ENCODE results near the gene NTM. TPM values are rescaled to one million over a fixed set of nuclear protein-coding genes. Genes with fewer than 3 reads are reported as not detected.

NTM gene
- polyA plus RNA-seq, 2 donors, result 0.24 to 1.1 TPM

DNA sequence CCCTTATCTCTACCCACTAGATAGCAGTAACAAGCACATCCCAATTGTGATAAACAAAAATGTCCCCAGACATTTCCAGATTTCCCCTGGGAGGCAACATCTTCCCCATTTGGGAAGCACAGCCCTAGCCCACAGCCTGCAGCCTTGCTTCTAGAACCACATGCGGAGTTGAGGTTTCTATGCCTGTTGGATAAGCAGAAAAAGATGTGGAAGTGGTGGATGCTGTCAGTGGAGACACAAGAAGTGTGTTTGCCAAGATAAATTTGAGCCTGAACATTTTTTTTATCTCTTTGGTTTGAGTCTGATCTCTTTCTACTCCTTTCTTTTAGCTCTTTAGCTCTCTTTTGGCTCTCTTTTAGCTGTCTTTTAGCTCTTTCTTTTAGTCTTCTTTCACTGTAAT is 884.5 kb downstream of the NTM start:
- no peaks in the 10 kb centered on the region for H3K4me1 ChIP-seq (ENCODE audit: control insufficient read depth in 2 of 2, insufficient read depth in 2 of 2, low read length in 1 of 2)
- H3K27ac ChIP-seq (ENCODE audit: low read depth in 2 of 2, low read length in 1 of 2), result no peak overlapping the region
- no peaks in the 10 kb centered on the region for H3K27me3 ChIP-seq (ENCODE audit: control insufficient read depth in 1 of 2, insufficient read depth in 2 of 2, low read length in 2 of 2)
- H3K4me3 ChIP-seq (ENCODE audit: low read depth in 1 of 2, low read length in 2 of 2), result no peak overlapping the region
- H3K36me3 ChIP-seq (ENCODE audit: control insufficient read depth in 2 of 2, insufficient read depth in 2 of 2, low read length in 1 of 2), result no peaks in the 10 kb centered on the region
- H3K9me3 ChIP-seq (ENCODE audit: control insufficient read depth in 2 of 2, insufficient read depth in 1 of 2, low read depth in 1 of 2, low read length in 1 of 2), result peaks cover 0 to 2% of the 10 kb centered on the region in 2 donors
- WGBS, 2 donors, result 88 to 99% methylated on average over 1 of the region's 1 CpG

DNA sequence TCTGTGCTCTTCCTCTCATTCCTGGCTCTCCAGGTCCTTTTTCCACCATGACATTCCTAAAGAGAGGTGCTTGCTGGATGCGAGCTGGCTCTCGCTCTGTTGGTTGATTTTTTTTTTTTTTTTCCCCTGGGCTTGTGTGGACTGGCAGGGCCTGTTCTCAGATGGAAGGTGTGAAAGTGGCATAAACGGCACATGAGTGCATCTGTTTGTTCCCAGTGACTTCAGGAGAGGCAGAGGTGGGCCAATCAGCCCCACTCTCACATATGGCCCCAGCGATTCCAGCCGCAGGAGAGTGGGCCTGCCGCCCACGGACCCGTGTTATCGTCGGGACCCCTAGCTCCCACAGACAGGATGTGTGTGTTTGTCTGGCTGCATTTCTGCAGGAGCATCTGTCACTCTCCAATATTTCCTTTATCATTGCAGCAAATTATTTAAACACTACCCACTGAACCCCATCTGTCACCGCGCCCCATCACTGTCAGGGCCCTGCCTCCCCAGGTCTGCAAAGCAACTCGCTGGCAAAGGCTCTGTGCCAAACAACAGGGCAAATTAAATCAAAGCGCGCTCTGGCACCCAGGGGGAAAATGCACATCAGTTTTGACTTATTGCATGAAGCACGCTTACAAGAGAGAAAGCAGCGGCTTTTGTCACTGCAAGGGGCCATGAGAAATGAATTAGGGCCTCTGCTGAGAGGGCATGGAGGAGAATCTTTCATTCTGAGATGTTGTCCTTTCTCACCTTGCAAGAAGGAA is 886.3 kb downstream of the NTM start:
- Histone ChIP-seq H3K4me3 (ENCODE audit: low read depth in 1 of 2, low read length in 2 of 2) (no peak overlapping the region), H3K27ac (ENCODE audit: low read depth in 2 of 2, low read length in 1 of 2) (no peak overlapping the region), H3K9me3 (ENCODE audit: control insufficient read depth in 2 of 2, insufficient read depth in 1 of 2, low read depth in 1 of 2, low read length in 1 of 2) (peaks cover 0 to 2% of the 10 kb centered on the region in 2 donors), H3K27me3 (ENCODE audit: control insufficient read depth in 1 of 2, insufficient read depth in 2 of 2, low read length in 2 of 2) (no peaks in the 10 kb centered on the region), H3K4me1 (ENCODE audit: control insufficient read depth in 2 of 2, insufficient read depth in 2 of 2, low read length in 1 of 2) (no peaks in the 10 kb centered on the region), H3K36me3 (ENCODE audit: control insufficient read depth in 2 of 2, insufficient read depth in 2 of 2, low read length in 1 of 2) (no peaks in the 10 kb centered on the region)
- 83 to 84% methylated on average over 17 of the region's 17 CpGs for WGBS, 2 donors

DNA sequence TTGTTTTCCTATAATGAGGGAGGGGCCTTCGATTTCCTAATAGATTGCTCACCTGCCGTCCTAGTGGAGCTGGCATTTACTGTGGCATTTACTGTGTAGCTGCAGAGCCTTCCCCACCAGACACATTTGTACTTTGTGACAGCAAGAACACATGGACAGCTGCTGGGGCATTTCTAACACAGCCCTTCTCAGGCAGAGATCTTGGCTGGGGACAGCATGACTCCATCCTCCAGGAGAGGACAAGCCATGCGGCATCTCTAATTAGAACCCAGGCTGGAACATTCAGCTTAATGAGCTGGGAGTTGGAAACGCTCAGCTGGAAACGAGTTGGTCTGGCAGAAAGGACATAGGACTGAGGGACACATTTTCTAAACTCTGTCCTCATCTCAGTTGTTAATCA is 887.5 kb downstream of the NTM start:
- peaks cover 0 to 2% of the 10 kb centered on the region in 2 donors for H3K9me3 ChIP-seq (ENCODE audit: control insufficient read depth in 2 of 2, insufficient read depth in 1 of 2, low read depth in 1 of 2, low read length in 1 of 2)
- 74 to 78% methylated on average over 5 of the region's 5 CpGs for WGBS, 2 donors
- no peak overlapping the region for H3K4me3 ChIP-seq (ENCODE audit: low read depth in 1 of 2, low read length in 2 of 2)
- no peaks in the 10 kb centered on the region for H3K36me3 ChIP-seq (ENCODE audit: control insufficient read depth in 2 of 2, insufficient read depth in 2 of 2, low read length in 1 of 2)
- no peaks in the 10 kb centered on the region for H3K27me3 ChIP-seq (ENCODE audit: control insufficient read depth in 1 of 2, insufficient read depth in 2 of 2, low read length in 2 of 2)
- no peak overlapping the region for H3K27ac ChIP-seq (ENCODE audit: low read depth in 2 of 2, low read length in 1 of 2)
- H3K4me1 ChIP-seq (ENCODE audit: control insufficient read depth in 2 of 2, insufficient read depth in 2 of 2, low read length in 1 of 2), result no peaks in the 10 kb centered on the region

DNA sequence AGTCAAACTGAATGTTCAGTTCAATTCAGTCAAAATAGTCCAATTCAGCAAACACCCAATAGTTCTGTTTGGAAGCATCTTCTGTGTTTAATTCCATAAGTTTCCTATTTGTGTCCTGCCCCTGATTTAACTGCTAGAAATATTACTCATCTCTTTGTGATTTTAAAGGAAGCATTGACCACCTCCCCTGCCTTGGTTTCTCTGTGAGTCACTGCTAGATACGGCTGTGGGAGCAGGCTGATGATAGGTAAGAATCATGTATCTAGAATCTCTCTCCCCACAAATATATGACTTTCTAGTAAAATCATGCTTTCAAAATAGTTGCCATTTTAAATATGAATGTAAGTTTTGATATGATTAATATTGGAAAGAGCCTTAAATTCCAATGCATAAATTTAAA is 888.5 kb downstream of the NTM start:
- no peak overlapping the region for H3K27ac ChIP-seq (ENCODE audit: low read depth in 2 of 2, low read length in 1 of 2)
- H3K27me3 ChIP-seq (ENCODE audit: control insufficient read depth in 1 of 2, insufficient read depth in 2 of 2, low read length in 2 of 2), result no peaks in the 10 kb centered on the region
- no peaks in the 10 kb centered on the region for H3K4me1 ChIP-seq (ENCODE audit: control insufficient read depth in 2 of 2, insufficient read depth in 2 of 2, low read length in 1 of 2)
- H3K9me3 ChIP-seq (ENCODE audit: control insufficient read depth in 2 of 2, insufficient read depth in 1 of 2, low read depth in 1 of 2, low read length in 1 of 2), result peaks cover 0 to 2% of the 10 kb centered on the region in 2 donors
- WGBS, 2 donors, result 82 to 84% methylated on average over 1 of the region's 1 CpG
- H3K36me3 ChIP-seq (ENCODE audit: control insufficient read depth in 2 of 2, insufficient read depth in 2 of 2, low read length in 1 of 2), result no peaks in the 10 kb centered on the region
- no peak overlapping the region for H3K4me3 ChIP-seq (ENCODE audit: low read depth in 1 of 2, low read length in 2 of 2)

DNA sequence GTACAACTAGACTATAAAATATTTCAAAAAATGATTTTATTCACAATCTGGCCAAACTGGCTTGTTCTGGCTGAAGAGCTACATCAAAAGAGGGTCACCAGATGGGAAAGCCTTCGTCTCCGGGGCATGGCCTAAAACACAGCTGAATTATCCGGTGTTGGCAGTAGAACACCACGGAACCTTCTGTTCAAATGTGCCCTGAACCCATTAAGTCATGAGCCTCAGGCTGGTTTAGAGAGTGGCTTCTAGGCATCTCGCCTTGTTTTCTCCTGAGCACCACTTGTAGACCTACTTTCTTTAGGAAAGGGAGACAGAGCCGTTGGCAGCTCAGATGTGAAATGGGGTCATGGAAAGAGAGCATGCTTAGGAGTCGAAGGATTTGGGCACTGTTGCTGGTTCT is 890.2 kb downstream of the NTM start:
- no peaks in the 10 kb centered on the region for H3K4me1 ChIP-seq (ENCODE audit: control insufficient read depth in 2 of 2, insufficient read depth in 2 of 2, low read length in 1 of 2)
- H3K9me3 ChIP-seq (ENCODE audit: control insufficient read depth in 2 of 2, insufficient read depth in 1 of 2, low read depth in 1 of 2, low read length in 1 of 2), result peaks cover 0 to 2% of the 10 kb centered on the region in 2 donors
- no peaks in the 10 kb centered on the region for H3K27me3 ChIP-seq (ENCODE audit: control insufficient read depth in 1 of 2, insufficient read depth in 2 of 2, low read length in 2 of 2)
- no peak overlapping the region for H3K27ac ChIP-seq (ENCODE audit: low read depth in 2 of 2, low read length in 1 of 2)
- no peak overlapping the region for H3K4me3 ChIP-seq (ENCODE audit: low read depth in 1 of 2, low read length in 2 of 2)
- no peaks in the 10 kb centered on the region for H3K36me3 ChIP-seq (ENCODE audit: control insufficient read depth in 2 of 2, insufficient read depth in 2 of 2, low read length in 1 of 2)
- 85 to 87% methylated on average over 7 of the region's 7 CpGs for WGBS, 2 donors

DNA sequence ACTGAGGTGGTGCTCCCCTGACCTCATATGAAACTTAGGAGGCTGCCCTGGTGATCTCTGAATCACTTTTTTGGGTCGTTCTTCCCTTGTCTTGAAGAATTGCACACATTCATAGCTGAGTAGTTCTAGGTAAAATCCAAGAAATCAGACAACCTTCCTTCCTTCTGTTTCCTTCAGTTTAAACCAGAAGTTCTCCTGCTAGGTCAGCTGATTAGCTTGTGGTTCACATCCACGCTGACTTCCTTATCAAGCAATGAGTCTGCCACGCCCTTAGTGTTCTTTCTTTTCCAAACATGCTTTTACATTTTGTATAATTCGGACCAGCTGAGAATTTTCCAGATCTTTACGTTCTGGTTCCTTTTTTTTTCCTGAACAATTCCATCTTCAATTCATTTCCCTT is 892.8 kb downstream of the NTM start:
- WGBS, 2 donors, result 47% methylated on average over 5 of the region's 5 CpGs

DNA sequence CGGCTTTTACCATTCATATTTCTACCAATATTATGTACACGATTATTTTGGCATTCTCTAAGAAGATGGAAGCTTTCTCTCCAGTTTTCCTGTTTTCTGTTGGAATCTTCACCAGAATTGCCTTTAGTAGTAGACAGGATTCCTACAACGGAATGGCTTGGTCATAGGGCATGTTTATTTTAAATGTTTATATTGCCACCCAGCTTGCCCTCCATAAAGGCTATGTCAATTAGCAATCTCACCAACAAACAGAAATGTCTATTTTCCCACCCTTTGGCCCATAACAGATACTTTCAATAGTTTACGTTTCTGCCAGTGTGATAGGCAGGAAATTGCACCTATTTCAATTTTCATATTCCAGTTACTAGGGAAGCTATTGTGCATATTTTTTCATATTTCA is 893.5 kb downstream of the NTM start:
- Histone ChIP-seq H3K27ac (ENCODE audit: low read depth in 2 of 2, low read length in 1 of 2) (no peak overlapping the region), H3K4me1 (ENCODE audit: control insufficient read depth in 2 of 2, insufficient read depth in 2 of 2, low read length in 1 of 2) (no peaks in the 10 kb centered on the region), H3K36me3 (ENCODE audit: control insufficient read depth in 2 of 2, insufficient read depth in 2 of 2, low read length in 1 of 2) (no peaks in the 10 kb centered on the region), H3K9me3 (ENCODE audit: control insufficient read depth in 2 of 2, insufficient read depth in 1 of 2, low read depth in 1 of 2, low read length in 1 of 2) (peaks cover 0 to 4% of the 10 kb centered on the region in 2 donors), H3K27me3 (ENCODE audit: control insufficient read depth in 1 of 2, insufficient read depth in 2 of 2, low read length in 2 of 2) (no peaks in the 10 kb centered on the region), H3K4me3 (ENCODE audit: low read depth in 1 of 2, low read length in 2 of 2) (no peak overlapping the region)
- WGBS, 2 donors, result 60 to 69% methylated on average over 4 of the region's 4 CpGs

More for the DNA sequence above, 892.8 kb downstream of the NTM start:
- Histone ChIP-seq H3K36me3 (ENCODE audit: control insufficient read depth in 2 of 2, insufficient read depth in 2 of 2, low read length in 1 of 2) (no peaks in the 10 kb centered on the region), H3K27ac (ENCODE audit: low read depth in 2 of 2, low read length in 1 of 2) (no peak overlapping the region), H3K27me3 (ENCODE audit: control insufficient read depth in 1 of 2, insufficient read depth in 2 of 2, low read length in 2 of 2) (no peaks in the 10 kb centered on the region), H3K9me3 (ENCODE audit: control insufficient read depth in 2 of 2, insufficient read depth in 1 of 2, low read depth in 1 of 2, low read length in 1 of 2) (peaks cover 0 to 4% of the 10 kb centered on the region in 2 donors), H3K4me1 (ENCODE audit: control insufficient read depth in 2 of 2, insufficient read depth in 2 of 2, low read length in 1 of 2) (no peaks in the 10 kb centered on the region), H3K4me3 (ENCODE audit: low read depth in 1 of 2, low read length in 2 of 2) (no peak overlapping the region)

DNA sequence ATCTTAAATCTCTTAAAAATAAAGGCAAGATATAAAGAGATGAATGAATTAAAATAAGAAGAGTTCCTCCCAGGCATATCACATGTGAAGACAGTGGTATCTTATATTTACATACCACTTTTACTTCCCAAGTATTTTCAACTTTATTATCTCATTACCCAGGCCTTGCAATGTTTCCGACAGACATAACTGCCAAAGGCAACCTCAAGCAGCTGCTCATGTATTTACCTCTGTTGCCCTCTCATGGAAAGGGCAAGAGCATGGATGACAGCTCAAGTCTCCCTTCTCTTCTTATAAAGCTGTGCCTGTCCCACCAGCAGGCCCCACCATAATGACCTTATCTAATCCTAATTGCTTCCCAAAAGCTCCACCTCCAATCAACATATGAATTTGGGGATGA is 894.2 kb downstream of the NTM start:
- Histone ChIP-seq H3K4me3 (ENCODE audit: low read depth in 1 of 2, low read length in 2 of 2) (no peak overlapping the region), H3K36me3 (ENCODE audit: control insufficient read depth in 2 of 2, insufficient read depth in 2 of 2, low read length in 1 of 2) (no peaks in the 10 kb centered on the region), H3K9me3 (ENCODE audit: control insufficient read depth in 2 of 2, insufficient read depth in 1 of 2, low read depth in 1 of 2, low read length in 1 of 2) (peaks cover 0 to 4% of the 10 kb centered on the region in 2 donors), H3K4me1 (ENCODE audit: control insufficient read depth in 2 of 2, insufficient read depth in 2 of 2, low read length in 1 of 2) (no peaks in the 10 kb centered on the region), H3K27ac (ENCODE audit: low read depth in 2 of 2, low read length in 1 of 2) (no peak overlapping the region), H3K27me3 (ENCODE audit: control insufficient read depth in 1 of 2, insufficient read depth in 2 of 2, low read length in 2 of 2) (no peaks in the 10 kb centered on the region)
- 86 to 94% methylated on average over 1 of the region's 1 CpG for WGBS, 2 donors

DNA sequence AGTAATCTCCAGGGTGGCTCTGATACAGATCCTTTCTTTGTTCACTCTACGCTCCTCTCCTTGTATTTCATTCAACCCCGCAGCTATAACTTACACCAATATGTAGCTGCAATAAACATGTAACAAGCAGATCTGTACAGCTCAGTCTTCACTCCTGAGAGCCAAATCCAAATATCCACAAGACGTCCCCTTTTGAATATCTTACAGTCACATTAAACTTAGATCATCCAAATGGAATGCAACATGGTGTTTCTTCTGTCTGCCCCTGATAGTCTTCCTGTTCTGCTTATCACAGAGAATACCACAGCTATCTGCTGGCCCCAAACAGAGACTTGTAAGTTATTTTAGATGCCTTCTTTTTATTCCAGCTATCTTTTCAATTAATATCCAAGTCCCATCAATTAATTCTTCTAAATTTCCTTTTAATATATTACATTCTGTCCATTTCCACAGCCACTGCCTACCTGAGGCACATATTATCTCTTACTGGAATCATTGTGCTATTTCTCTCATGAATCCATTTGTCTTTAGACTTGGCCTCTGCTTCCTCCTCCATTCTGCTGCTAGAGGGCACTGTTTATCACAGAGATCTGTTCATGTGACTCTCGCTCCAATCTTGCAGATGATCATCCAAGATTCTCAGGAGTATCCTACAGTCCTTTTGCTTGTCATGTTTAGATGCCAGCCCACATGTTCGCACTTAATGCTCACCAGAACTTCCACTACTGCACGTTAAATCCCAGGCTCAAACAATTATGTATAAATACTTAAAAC is 908.6 kb downstream of the NTM start:
- Histone ChIP-seq H3K27ac (ENCODE audit: low read depth in 2 of 2, low read length in 1 of 2) (no peak overlapping the region), H3K36me3 (ENCODE audit: control insufficient read depth in 2 of 2, insufficient read depth in 2 of 2, low read length in 1 of 2) (no peaks in the 10 kb centered on the region), H3K9me3 (ENCODE audit: control insufficient read depth in 2 of 2, insufficient read depth in 1 of 2, low read depth in 1 of 2, low read length in 1 of 2) (peaks cover 0 to 3% of the 10 kb centered on the region in 2 donors), H3K27me3 (ENCODE audit: control insufficient read depth in 1 of 2, insufficient read depth in 2 of 2, low read length in 2 of 2) (no peaks in the 10 kb centered on the region), H3K4me3 (ENCODE audit: low read depth in 1 of 2, low read length in 2 of 2) (no peak overlapping the region), H3K4me1 (ENCODE audit: control insufficient read depth in 2 of 2, insufficient read depth in 2 of 2, low read length in 1 of 2) (no peaks in the 10 kb centered on the region)
- WGBS, 2 donors, result 54 to 57% methylated on average over 6 of the region's 6 CpGs
